Bronchial epithelial cell (primary cell): Measurements from ENCODE around the gene VEPH1. TPM values are rescaled to one million over a fixed set of nuclear protein-coding genes. Genes with fewer than 3 reads are reported as not detected.

Source experiments
- DNase-seq: peaks from one replicate; pipeline ENCODE4 v3.0.0-alpha.2; 2010; ENCODE audit warnings: low read depth
- FAIRE-seq: peaks from 2 replicates; lab custom pipeline; 2011; peaks lifted over from hg19 to GRCh38; lab: Jason Lieb, UNC
- H3K27me3 ChIP-seq: 2 replicates; pipeline ENCODE4 v1.5.1; 2011; ENCODE audit warnings: low read length; ENCODE audit not compliant: control insufficient read depth, insufficient read depth
- H3K36me3 ChIP-seq: 2 replicates; pipeline ENCODE4 v1.5.1; 2011; ENCODE audit warnings: low read length; ENCODE audit not compliant: control insufficient read depth, insufficient read depth
- H3K4me3 ChIP-seq: 2 replicates; pipeline ENCODE4 v1.5.1; 2011; ENCODE audit warnings: mild to moderate bottlenecking, low read depth, low read length, control low read depth
- CTCF ChIP-seq: IDR thresholded peaks from 2 replicates; pipeline ENCODE4 v1.5.1; 2011; ENCODE audit warnings: mild to moderate bottlenecking, moderate library complexity, low read length, control low read depth, inconsistent platforms; ENCODE audit not compliant: insufficient read depth, severe bottlenecking
- total RNA-seq: library from RNA; depleted of rRNA; stranded (reverse); fragments of >200 nt; gene quantifications from 2 replicates; pipeline ENCODE4 v1.2.1, GENCODE V29; 2014

VEPH1 gene
- total RNA-seq, 1 donor from 2014 or later = 1.3 TPM

- DNase-seq (peak; percentile 85), FAIRE-seq (no peak)
- H3K27me3 ChIP-seq = no peaks in the 10 kb centered on the region
- H3K36me3 ChIP-seq = no peaks in the 10 kb centered on the region
- no peak for TF ChIP-seq CTCF
- H3K4me3 ChIP-seq = no peak overlapping the region
Measured at GRCh38 chr3:157360044-157360443, 143.2 kb downstream of the VEPH1 start.

GRCh38 chr3:157356541-157356940 is 146.7 kb downstream of the VEPH1 start:
- Histone ChIP-seq H3K27me3 (no peaks in the 10 kb centered on the region), H3K36me3 (no peaks in the 10 kb centered on the region), H3K4me3 (no peak overlapping the region)
- TF ChIP-seq CTCF = no peak
- FAIRE-seq (no peak), DNase-seq (no peak)

GRCh38 chr3:157355276-157355675 is 147.9 kb downstream of the VEPH1 start:
- no peak for TF ChIP-seq CTCF
- H3K4me3 ChIP-seq = no peak overlapping the region
- DNase-seq (no peak), FAIRE-seq (no peak)
- H3K36me3 ChIP-seq = no peaks in the 10 kb centered on the region
- H3K27me3 ChIP-seq = no peaks in the 10 kb centered on the region

GRCh38 chr3:157354722-157355121 is 148.5 kb downstream of the VEPH1 start:
- H3K27me3 ChIP-seq = no peaks in the 10 kb centered on the region
- TF ChIP-seq CTCF = peak; percentile 40
- FAIRE-seq (no peak), DNase-seq (peak; percentile 26)
- no peak overlapping the region for H3K4me3 ChIP-seq
- H3K36me3 ChIP-seq = no peaks in the 10 kb centered on the region

GRCh38 chr3:157354254-157354653 is 149.0 kb downstream of the VEPH1 start:
- no peaks in the 10 kb centered on the region for H3K36me3 ChIP-seq
- no peak for FAIRE-seq
- H3K4me3 ChIP-seq = no peak overlapping the region
- TF ChIP-seq CTCF = no peak
- H3K27me3 ChIP-seq = no peaks in the 10 kb centered on the region
- DNase-seq = no peak

- no peak for FAIRE-seq
- Histone ChIP-seq H3K27me3 (no peaks in the 10 kb centered on the region), H3K4me3 (no peak overlapping the region), H3K36me3 (no peaks in the 10 kb centered on the region)
- no peak for TF ChIP-seq CTCF
- DNase-seq = no peak
Measured at GRCh38 chr3:157353652-157354051, 149.6 kb downstream of the VEPH1 start.
